GM18507 (cell line): Measurements from ENCODE around the gene CNGA2.

Experiments used
- DNase-seq: peaks from one replicate; pipeline ENCODE4 v3.0.0; 2011; ENCODE audit warnings: low read depth; ENCODE audit not compliant: insufficient read length; ENCODE audit errors: extremely low spot score
- FAIRE-seq: peaks from 2 replicates; lab custom pipeline; 2011; peaks lifted over from hg19 to GRCh38; lab: Jason Lieb, UNC

CNGA2 gene

GRCh38 chrX:151710457-151710856 lies 24.1 kb upstream of the CNGA2 start:
- no peak for FAIRE-seq

GRCh38 chrX:151711154-151711553 lies 23.4 kb upstream of the CNGA2 start:
- DNase-seq (no peak), FAIRE-seq (no peak)

More at GRCh38 chrX:151710457-151710856, 24.1 kb upstream of the CNGA2 start:
- DNase-seq = no peak

- no peak for DNase-seq
Observed at GRCh38 chrX:151711787-151712186, 22.8 kb upstream of the CNGA2 start.

GRCh38 chrX:151712253-151712652 lies 22.3 kb upstream of the CNGA2 start:
- FAIRE-seq = no peak
- no peak for DNase-seq

More at GRCh38 chrX:151711787-151712186, 22.8 kb upstream of the CNGA2 start:
- no peak for FAIRE-seq

- FAIRE-seq = no peak
- no peak for DNase-seq
Observed at GRCh38 chrX:151713849-151714248, 20.7 kb upstream of the CNGA2 start.

GRCh38 chrX:151714362-151714761 lies 20.2 kb upstream of the CNGA2 start:
- FAIRE-seq (no peak), DNase-seq (no peak)

- no peak for FAIRE-seq
Observed at GRCh38 chrX:151715752-151716151, 18.8 kb upstream of the CNGA2 start, which contains the start of gene FATE1. TSS of gene FATE1 (plus strand) at chrX:151716035. CDS start at chrX:151716120, 85 bp downstream.

GRCh38 chrX:151722241-151722846 lies 12.2 kb upstream of the CNGA2 start:
- FAIRE-seq (no peak), DNase-seq (no peak)

More at GRCh38 chrX:151715752-151716151, 18.8 kb upstream of the CNGA2 start, which contains the start of gene FATE1:
- no peak for DNase-seq

- FAIRE-seq = no peak
- DNase-seq = no peak
Observed at GRCh38 chrX:151723156-151723760, 11.3 kb upstream of the CNGA2 start.

GRCh38 chrX:151724563-151725337 lies 9.8 kb upstream of the CNGA2 start:
- FAIRE-seq (no peak), DNase-seq (no peak)

- no peak for FAIRE-seq
- DNase-seq = no peak
Observed at GRCh38 chrX:151725338-151725614, 9.3 kb upstream of the CNGA2 start.

- DNase-seq (no peak), FAIRE-seq (no peak)
Observed at GRCh38 chrX:151726751-151727150, 7.8 kb upstream of the CNGA2 start.

- DNase-seq (no peak), FAIRE-seq (no peak)
Observed at GRCh38 chrX:151727346-151727745, 7.2 kb upstream of the CNGA2 start.

GRCh38 chrX:151729056-151729725 lies 5.4 kb upstream of the CNGA2 start:
- DNase-seq = no peak
- no peak for FAIRE-seq

GRCh38 chrX:151735219-151735618 lies 673 bp downstream of the CNGA2 start:
- DNase-seq = no peak
- FAIRE-seq = no peak

GRCh38 chrX:151736685-151737084 lies 2.1 kb downstream of the CNGA2 start:
- FAIRE-seq (no peak), DNase-seq (no peak)

- no peak for DNase-seq
- no peak for FAIRE-seq
Observed at GRCh38 chrX:151737494-151737893, 2.9 kb downstream of the CNGA2 start.

GRCh38 chrX:151738751-151739150 lies 4.2 kb downstream of the CNGA2 start:
- FAIRE-seq = no peak
- no peak for DNase-seq

- no peak for FAIRE-seq
- no peak for DNase-seq
Observed at GRCh38 chrX:151741606-151742005, 7.1 kb downstream of the CNGA2 start.

- DNase-seq (no peak), FAIRE-seq (no peak)
Observed at GRCh38 chrX:151742311-151742710, 7.8 kb downstream of the CNGA2 start.
